GM19099 (cell line): ENCODE results near the gene BTBD7.

Experiments
- POLR2A ChIP-seq: IDR thresholded peaks from 3 replicates; pipeline ENCODE4 v1.6.1; 2011; ENCODE audit warnings: low read depth; ENCODE audit not compliant: insufficient read length; ENCODE audit errors: extremely low read depth

BTBD7 gene

GRCh38 chr14:93285044-93285443 is 47.8 kb downstream of the BTBD7 start:
- TF ChIP-seq POLR2A = no peak

- TF ChIP-seq POLR2A = no peak
Measured at GRCh38 chr14:93281937-93282336, 50.9 kb downstream of the BTBD7 start.

GRCh38 chr14:93280743-93281142 is 52.1 kb downstream of the BTBD7 start:
- TF ChIP-seq POLR2A = no peak

GRCh38 chr14:93276031-93276716 is 56.7 kb downstream of the BTBD7 start:
- TF ChIP-seq POLR2A = no peak

DNA sequence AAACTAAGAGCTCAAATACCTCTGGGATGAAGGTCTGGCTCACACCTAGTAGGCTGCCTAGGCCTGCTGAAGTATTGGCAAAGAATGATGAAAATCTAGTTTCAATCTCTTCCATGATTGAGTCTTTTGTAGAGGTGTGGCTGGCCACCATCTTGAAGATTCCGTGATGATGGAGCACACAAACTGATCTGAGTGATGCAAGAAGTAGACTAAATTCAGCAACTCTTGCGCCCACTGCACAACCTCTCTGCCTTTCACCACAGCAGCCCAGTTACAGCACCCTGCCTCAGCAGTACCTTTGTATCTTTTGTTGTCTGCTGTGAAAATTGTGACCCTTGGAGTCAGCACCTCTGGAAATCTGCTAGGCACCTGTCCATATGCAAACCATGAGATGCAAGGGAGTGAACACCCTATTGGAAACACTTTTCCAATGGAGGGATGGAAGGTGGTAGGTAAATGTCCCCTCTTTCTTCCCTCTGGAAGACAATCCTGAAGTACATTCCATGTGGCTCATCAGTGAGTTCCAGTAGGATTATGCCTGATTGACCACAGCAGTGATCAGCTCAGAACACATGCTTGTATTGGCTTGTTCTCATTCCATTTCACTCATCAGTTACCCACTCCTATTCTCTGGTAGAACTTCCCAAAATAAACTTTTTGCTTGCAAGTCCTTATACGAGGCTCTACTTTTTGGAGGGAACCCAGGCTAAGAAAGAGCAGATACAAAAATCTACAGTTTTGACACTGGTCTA is 58.6 kb downstream of the BTBD7 start:
- TF ChIP-seq POLR2A = no peak

DNA sequence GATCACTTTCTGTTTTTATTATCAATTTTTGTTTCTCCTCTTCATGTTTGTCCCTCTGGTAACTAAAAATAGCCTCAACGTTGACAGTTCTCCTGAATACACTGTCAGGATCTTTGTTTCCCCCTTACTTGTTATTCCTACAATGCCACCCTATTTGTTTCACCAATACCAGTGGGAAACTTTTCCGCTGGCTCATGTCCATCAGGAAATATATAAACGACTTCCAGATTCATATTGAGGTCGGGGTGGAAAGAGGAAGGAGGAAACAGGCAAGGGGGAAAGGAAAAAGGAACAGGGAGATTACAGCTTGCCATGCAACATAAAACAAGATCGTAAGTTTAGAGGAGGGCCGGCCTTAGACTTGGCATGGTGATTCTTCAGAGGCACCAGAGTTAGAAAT is 61.7 kb downstream of the BTBD7 start:
- TF ChIP-seq POLR2A = no peak

DNA sequence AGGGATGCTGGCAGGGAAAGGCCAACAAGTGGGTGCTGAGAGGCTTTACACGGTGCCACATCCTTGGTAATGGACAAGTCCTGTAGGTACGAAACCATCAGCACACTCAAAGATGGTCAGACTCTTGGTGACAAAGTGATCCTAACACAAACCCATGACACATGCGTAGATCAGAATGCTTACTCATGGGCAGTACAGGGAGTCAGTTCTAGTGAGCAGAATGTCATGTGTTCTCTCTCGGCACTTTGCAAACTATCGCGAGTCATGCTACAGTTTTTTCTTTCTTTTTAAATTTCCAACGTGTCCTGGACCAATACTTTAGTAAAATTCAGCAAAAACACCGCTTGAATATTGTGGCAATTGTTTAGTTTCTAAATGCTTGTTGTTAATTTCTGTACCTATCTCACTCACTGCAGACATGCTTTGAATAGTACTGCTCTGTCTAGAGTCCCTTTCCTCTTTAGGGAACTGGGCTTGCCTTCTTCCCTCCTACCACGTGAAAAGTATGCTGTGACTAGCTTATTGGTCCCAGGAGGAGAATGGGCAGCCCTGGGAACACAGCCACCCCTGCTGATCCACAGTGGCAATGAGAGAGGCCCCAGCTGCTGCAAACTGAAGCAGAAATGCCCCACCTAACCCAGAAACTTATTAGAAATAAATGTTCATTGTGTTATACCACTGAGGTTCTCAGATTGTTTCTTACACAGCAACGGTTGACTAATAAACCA is 63.3 kb downstream of the BTBD7 start:
- TF ChIP-seq POLR2A = no peak

- TF ChIP-seq POLR2A = no peak
Measured at GRCh38 chr14:93268406-93268805, 64.4 kb downstream of the BTBD7 start.

DNA sequence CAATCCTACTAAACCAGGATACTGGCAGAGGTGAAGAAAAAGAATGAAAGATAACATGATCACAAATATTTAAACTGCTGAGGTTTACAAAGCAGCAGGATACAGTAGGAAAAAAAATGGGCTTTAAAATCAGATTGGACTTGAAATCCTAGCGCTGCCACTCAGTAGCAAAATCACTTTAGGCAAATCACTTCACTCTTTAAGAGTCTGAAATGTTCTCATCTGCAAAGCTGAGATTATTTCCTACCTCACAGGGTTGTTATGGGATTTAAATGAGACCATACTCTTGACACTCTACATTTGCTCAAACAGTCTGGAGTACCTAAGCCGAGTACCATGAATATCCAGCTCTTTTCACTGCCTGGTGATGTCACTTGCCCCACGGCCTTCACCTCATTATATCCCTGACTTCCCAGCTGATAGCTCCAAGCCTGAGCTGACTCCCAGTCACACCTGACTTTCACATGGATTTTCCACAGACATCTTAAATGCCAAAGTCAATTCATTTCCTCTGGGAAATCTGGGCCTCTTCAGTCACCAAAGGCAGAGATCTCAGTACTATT is 65.6 kb downstream of the BTBD7 start:
- TF ChIP-seq POLR2A = no peak

- TF ChIP-seq POLR2A = no peak
Measured at GRCh38 chr14:93266127-93266526, 66.7 kb downstream of the BTBD7 start.

DNA sequence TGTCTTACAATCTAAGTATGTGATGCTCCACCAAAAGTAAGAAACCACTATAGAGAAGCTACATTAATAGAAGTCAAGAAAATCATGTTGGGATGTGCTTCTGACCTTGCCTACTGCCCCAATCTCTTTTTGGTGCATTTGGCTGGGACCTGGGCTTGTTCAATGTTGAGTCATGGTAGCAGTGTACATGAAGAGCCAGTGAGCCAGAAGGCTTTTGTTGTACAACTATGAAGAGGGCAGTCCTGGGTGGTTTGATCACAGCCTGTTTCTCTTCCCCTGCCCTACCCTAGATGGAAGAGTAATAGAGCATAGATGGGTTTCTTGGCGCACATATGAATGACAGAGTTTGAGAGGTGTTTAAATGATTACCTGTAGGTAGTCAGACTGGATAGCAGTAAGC is 69.4 kb downstream of the BTBD7 start:
- no peak for TF ChIP-seq POLR2A

GRCh38 chr14:93262446-93262845 is 70.4 kb downstream of the BTBD7 start:
- TF ChIP-seq POLR2A = no peak

- TF ChIP-seq POLR2A = no peak
Measured at GRCh38 chr14:93249128-93249831, 83.6 kb downstream of the BTBD7 start.

- TF ChIP-seq POLR2A = no peak
Measured at GRCh38 chr14:93246534-93246933, 86.3 kb downstream of the BTBD7 start.
